HG03460 (cell line): ENCODE measurements around the gene INTS13.
A peak's percentile ranks its signal among the peaks of the same experiment; 100 is the strongest.
"Not testable (repeated sequence)": the region's sequence is repeated elsewhere in the genome, so short reads cannot be mapped to it uniquely, and the experiment has no call there.

ENCODE experiments used
- ATAC-seq: cut with Tn5 transposase; IDR thresholded peaks from one replicate; pipeline ENCODE4 v1.9.1; 2021; ENCODE audit not compliant: unreplicated experiment

Gene INTS13

DNA sequence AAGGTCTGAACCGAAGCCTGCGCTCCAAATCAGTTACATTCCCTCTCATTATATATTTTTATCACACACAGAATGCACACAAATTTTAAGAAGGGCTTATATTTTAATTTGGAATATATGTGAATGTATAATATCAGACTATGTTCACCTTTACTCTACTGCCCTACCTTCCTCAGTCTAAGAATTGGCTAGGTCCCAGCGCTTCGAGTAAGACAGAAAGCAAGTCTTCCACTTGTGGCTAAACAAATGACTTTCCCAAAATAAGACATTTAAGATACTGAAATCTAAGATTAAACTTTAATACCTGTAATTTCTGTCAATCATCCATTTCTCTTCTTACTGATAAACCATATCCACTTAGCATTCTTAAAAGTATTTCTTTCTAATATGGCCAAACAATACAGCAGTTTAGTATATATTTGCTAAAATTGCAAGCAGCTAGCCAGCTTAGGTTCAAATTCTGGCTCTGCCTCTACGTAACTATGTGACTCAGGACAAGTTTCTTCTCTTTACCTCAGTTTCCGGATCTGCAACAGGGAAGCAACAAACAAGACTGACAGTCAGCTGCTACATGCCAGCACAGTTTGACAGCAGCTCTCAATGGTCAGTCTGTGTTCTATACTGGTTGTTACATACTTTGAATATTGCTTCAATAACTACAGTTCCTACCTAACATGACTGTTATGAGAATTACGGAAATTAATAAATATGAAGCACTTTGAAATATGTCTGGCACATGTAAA, 2.0 kb downstream of the INTS13 start:
- ATAC-seq: no peak

DNA sequence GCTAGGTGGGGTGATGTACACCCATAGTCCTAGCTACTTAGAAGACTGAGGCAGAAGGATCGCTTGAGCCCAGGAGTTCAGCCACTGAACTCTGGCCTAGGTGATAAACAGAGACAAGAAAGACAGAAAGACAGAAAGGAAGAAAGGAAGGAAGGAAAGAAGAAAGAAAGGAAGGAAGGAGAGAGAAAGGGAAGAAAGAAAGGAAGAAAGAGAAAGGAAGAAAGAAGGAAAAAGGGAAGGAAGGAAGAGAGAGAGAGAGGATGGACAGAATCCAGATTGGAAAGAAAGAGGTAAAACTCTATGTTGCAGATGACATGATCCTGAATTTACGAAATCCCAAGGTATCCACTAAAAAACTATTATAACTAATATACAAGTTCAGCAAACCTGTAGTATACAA, 8.2 kb downstream of the INTS13 start:
- ATAC-seq: no peak

DNA sequence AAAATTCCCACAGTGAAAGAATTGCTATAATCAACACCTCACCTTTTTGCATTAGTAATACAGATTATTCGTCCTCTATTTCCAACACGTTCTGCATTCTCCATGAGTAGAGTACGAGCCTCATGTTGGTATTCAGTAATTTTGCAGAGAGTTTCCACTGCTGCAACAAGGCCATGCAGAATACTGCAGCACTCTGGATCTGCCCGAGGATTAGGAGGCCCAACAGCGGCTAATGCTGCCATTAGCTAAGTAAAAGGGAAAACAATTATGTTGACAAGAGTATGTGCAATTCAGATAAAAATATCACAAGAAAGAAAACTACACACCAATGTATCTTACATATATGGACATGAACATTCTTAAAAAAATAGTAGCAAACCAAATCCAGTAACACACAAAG, 9.1 kb downstream of the INTS13 start:
- ATAC-seq: no peak

DNA sequence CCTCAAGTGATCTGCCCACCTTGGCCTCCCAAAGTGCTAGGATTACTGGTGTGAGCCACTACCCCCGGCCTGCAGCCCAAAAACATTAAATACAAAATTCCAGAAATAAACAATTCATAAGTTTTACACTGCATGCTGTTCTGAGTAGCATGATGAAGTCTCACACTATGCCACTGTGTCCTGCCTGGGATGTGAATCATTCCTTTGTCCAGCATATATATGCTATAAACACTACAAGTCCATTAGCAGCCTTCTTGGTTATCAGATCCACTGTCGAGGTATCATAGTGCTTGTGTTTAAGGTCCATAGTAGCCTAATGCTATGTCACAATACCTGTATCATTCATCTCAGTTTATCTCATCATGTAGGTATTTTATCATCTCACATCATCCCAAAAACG, 15.9 kb downstream of the INTS13 start:
- no peak for ATAC-seq

DNA sequence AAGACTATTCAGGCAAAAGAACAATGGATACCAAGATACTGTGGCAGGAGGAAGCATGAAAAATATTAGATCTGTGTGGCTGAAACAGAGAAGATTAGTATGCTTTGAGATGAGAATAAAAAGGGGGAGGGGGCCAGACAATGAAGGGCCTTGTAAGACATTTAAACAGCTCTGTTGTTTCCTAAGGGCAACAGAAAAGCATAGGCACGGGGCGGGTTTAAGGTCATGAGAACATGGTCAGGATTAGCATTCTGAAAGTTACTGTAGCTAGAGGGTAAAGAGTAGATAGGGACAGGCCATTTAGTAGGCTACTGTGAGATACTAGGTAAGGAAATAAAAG, 18.6 kb downstream of the INTS13 start:
- ATAC-seq: no peak

DNA sequence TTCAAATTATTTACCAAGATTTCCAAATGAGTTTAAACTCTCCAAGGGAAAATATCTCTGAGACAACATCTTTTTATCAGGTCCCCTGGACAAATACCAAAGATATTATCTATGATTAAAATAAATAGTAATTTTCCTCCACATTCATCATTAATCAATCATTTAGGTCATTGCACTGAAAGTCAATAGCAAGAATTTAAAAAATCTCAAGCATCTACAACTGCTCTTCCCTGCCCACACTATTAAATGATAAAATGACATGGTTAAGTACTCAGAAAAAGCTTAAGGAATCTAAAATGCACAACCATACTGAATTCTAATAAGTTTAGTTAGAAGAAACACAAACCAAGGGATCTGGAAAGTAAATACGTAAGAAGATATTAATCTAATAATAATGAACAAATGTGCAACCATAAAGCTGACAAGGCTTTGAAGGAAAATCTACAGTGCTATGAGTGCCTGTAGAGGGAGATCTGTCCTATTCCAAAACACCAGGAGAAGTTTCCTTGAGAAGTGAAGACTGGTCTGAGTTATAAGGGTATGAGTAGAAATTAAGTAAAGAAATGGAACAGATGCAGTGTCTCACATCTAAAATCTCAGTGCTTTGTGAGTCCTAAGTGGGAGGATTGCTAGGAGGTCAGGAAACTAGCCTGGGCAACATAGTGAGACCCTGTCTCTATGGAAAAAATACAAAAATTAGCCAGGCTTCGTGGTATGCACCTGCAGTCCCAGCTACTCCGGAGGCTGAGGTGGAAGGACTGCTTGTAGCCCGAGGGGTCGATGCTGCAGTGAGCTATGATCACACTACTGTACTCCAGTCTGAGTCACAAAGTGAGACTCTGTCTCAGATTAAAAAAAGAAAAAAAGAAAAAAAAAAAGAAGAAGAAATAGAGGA, 19.2 kb downstream of the INTS13 start:
- no peak for ATAC-seq

DNA sequence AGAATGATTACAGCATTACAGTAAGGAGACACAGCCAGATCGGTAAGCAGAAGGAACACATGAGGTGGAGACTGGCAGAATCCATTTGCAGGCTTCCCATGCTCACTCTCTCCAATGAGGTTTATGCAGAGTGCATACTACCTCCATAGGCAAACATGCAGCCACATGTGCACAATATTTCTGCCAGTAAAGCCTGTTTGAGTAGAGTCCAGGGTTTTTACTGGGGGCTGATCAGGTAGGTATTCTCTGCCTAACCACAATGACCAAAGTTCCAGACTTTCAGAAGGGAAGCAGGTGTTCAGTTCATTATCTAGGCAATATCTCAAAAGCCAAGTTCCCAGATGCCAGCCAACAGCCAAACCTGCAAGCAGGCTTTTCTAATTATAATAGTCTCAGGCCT, 31.1 kb downstream of the INTS13 start:
- no peak for ATAC-seq

DNA sequence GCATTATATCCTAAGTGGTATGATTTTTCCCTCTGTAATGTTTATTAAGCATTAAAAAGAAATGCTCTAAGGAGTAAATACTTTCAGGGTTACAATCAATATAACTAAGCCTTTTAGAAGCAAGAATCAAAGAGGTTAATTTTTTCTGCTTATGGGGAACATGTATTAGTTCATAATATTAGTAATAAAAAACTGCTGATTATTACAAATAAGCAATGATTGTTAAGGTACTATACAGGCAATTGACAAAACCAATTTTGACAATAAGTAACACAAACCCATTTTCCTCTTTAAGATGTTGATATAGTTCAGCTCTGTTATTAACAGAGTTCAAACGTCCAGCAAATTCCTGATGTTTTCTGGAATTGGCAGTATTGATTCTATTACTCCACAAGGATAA, 31.8 kb downstream of the INTS13 start:
- no peak for ATAC-seq

DNA sequence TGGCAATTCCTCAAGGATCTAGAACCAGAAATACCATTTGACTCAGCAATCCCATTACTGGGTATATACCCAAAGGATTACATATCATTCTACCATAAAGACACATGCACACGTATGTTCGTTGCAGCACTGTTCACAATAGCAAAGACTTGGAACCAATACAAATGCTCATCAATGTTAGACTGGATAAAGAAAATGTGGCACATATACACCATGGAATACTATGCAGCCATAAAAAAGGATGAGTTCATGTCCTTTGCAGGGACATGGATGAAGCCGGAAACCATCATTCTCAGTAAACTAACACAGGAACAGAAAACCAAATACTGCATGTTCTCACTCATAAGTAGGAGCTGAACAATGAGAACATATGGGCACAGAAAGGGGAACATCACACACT, 34.4 kb downstream of the INTS13 start:
- not testable (repeated sequence) for ATAC-seq

DNA sequence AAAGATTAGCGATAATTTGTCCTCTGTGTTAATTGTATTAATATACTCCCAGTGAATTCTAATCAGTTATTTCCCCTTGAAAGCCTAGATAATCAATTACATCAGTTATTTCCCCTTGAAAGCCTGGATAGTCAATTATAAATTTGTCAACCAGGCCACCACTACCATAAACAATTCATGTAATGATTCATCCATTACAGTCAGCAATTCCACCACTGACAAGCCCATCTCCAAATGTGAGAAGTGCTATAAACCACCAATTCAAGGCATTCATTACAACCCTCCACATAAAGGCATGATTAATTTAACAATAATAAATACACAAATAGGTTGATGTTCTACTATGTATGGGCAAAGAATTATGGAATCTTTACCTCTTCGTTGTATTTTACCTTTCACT, 40.9 kb downstream of the INTS13 start:
- ATAC-seq: no peak

DNA sequence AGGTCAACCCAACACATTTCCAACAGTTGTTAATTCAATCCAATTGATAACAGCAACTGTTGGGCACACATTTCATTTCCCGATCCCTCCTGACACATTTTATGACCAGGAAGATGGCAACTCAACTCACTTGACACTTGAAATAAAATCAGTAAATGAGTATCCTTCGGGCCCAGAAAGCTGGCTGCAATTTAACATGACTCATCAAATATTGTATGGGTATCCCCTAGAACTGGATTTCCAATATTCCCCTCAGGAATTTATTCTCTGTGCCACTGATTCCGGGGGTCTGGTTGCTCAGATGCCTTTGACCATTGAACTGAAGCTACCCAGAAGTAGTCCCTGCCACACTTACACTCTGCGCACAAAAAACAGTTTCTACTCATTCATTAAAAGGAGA, 42.1 kb downstream of the INTS13 start:
- ATAC-seq: no peak

DNA sequence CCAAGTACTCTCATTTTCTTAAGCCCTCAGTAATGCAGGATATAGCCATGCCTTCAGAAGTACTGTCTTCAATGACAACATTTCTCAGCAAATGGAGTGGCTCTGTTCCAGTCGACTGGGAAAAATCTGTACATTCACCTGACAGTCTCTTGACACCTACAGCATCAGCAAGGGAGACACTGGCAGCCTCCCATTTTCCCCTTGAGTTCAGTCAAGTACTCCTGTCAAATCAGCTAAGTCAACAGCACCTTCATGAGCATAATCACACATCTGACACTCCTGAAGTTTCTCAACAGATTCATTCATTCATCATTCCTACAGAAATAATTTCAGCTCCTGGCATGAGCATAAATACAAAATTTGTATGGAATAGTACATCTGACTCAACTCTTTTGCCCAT, 46.1 kb downstream of the INTS13 start:
- no peak for ATAC-seq

DNA sequence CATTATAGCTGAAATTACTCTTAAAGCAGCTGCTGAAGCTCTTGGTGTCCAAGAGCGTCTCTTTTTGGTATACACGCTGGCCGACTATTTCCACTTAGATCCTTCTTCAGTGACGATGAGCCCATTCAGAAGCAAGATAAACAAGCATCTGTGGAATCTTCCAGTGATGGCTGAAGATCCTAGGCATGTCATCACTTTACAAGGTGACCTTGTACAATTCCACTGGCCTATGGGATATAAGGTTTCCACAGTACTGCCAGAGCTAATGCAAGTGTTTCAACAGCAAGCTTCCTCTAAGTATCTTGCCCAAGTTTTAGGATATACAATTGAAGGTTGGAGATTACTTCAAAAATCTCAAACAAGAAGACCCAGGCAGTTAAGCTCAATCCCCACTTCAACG, 47.0 kb downstream of the INTS13 start:
- no peak for ATAC-seq

DNA sequence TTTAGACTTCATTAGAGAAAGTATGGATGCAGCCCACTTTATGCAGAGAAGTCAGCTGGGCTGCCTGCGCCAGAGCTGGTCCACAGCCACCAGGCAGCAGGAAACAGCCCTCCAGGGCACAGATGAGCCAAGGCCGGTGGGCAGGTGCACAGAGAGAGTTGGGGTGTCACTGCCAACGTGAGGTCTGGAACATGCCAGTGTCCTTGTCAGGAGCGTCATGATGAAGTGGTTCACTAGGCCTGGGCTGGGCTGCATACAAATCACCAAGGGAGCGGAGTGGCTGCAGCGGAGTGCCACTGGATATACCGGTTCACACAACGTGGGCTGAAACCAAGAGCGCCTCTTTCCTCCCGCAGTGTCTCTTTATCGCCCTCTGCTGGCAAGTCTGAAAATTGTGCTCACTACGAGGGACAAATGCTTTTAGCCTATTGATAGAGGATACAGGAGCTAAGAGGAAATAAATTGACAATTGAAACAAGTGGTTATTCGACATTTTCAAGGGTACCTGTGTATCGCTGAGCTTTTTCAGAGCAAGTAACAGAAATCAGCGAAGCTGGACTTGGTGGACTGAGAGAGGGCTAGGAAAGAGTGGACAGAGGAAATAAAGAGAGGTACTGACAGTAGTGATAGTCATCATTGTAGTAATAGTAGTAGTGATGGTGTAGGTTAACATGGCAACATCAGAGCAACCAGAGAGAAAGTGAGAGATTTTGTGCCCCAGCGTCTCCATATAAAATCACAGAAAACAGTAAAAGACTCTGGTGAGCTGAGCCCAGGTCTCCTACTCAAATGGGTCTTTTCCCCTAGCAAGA, 52.8 kb downstream of the INTS13 start:
- peak; percentile 91 for ATAC-seq

DNA sequence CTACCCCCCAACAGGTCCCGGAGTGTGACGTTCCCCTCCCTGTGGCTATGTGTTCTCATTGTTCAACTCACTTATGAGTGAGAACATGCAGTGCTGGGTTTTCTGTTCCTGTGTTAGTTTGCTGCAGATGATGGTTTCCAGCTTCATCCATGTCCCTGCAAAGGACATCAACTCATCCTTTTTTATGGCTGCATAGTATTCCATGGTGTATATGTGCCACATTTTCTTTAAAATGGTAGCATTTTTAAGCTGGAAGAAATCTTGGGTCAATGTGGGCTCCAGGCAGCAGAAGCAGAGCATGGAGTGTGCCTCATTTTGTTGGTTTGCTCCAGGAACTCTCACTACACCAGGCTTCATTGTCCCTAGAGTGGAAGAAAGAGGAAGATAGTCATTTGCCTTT, 57.2 kb downstream of the INTS13 start:
- ATAC-seq: no peak

DNA sequence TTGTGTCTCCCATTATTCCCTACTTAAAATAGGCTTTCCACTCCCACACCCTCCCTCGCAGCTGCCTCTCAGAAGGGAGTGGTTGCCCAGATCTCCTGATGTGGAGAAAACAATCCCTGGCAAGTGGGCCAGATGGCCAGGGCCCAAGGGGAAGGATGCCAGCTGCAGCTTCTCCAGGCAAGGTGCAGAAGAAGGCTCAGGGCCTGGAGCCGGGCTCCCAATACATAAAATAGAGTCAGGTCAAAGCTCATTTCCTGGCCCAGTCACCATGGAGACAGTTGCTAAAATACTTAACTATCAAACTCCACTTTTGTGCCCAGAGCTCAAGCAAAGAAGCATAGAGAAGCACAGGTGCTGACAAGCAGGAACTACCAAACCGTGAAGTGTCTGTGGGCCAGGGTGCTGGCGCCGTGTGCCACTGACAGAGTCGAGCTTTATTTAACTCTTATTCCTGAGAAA, 59.1 kb downstream of the INTS13 start:
- ATAC-seq: peak; percentile 81

DNA sequence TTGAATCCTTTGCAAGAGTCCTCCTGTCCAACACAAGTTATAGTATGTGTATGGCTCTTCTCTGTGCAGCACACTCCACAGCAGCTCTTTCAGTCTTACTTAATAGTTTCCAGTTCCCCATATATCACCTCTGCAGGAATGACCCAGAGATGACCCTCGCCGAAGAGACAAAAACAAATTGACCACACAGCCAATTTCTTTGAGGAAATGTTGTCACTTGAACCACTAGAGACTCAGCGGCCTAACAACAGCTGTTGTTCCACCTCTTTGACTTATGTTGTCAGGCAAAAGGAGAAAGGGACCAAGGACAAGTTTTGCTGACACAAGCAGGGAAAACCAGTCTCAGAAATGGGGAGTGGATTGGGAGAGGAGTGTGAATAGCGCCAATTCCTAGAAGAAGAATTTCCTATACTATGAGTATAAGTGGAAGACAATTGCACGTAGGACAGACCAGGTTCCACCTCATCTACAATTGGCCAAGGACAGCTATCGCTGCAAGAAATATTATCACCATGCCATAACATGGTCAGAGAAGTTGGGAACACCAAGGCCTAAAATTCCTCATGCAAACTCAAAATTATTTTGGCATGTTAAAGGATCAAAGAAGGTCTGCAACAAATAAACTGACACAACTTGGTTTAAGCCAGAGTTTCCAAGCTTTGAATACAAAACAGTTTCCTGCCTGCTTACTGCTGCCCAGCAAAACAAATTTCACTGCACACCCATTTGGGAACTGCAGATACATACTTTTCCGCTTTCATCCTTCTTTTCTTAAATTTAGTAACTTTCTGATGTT, 63.1 kb downstream of the INTS13 start:
- peak; percentile 36 for ATAC-seq

DNA sequence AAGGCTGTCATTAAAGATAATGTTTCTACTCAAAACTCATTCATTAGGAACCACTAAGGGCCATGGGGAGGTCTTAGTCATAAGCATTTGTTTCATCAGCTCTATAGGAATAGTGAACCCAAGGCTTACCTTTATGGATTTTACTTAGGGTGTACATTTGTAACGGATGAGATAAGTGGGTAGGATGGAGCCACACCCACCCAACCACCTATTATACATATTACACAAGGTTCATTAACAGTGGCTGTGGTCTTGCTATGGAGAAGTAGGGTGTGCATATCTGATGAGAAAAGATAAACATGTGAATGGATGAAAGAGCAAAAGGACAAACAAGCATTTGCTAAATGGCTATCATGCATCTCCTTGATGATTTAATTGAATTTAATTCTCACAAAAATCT, 65.2 kb downstream of the INTS13 start:
- no peak for ATAC-seq

DNA sequence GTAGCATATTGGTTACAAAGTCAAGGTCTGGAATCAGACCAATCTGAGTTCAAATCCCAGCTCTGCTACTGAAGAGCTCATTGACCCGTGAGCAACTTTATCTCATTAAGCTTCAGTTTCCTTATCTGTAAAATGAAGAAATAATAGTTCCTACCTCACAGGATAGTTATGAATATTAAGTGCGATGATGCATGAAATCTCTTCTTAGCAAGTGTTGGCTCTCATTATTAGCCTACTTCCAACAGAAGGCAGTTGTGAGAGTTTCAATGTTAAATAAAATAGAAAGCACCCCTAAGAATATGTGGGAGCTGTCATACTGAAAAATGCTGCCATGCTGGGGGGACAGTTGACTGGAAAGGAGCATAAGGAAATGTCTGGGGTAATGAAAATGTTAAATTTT, 65.8 kb downstream of the INTS13 start:
- ATAC-seq: no peak

DNA sequence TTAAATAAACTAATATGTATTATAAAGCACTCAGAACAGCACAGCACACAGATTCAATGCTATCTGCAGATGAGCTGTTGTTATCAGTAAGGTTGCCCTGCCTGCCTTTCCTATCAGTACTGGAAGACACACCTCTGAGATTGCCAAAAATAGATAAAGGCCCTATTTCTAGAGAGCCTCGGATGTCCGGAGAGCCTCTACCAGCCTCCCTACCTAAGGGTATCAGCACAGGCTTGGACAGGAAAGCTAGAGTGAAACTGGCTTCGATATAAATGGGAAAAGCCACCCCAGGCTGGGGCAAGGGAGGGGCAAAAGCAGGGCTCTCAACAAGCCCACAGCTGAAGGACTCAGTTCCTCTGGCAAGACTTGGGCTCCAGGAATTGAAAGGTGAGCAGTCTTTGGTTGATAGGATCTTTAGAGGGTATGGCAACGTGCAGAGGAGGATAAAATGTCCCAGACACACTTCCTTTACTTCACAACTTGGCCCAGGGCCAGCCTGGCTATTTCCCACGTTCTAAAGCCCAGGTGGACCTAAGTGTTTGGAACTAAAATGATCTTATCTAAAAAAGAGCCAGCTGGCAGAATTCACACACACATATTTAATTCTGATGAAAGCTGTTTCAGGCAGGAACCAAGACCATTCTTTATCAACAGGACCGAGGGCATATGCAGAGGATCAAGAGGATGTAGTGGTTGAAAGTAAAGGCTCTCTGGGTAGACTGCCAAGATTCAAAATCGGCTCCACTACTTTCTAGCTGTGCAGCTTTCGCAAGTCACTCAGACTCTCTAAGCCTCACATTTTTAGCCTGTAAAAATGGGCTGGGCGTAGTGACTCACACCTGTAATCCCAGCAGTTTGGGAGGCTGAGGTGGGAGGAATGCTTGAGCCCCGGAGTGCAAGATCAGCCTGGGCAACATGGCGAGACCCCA, 67.0 kb downstream of the INTS13 start:
- no peak for ATAC-seq
